Heart left ventricle (tissue), 16 donors: ENCODE measurements around the gene SAT1. TPM values are rescaled to one million over a fixed set of nuclear protein-coding genes. Genes with fewer than 3 reads are reported as not detected.

Experiments
- ATAC-seq, 4 donors: fragments of 200-7000 bp; cut with Tn5 transposase; one replicate each; pipeline ENCODE4 v1.9.1; 2020 to 2022; ENCODE audit warnings: moderate library complexity in 4 of 4, mild to moderate bottlenecking in 3 of 4, moderate number of reproducible peaks in 1 of 4
- DNase-seq, 5 donors: peaks; one replicate each; pipeline ENCODE4 v3.0.0-alpha.2; 2020
- H3K27ac ChIP-seq, 12 donors: fragments of 200-600 bp; sonication (generic) in 4 of 12; one replicate each; pipeline versions ENCODE4 v1.5.0 to v1.8.0; 2016 to 2022; ENCODE audit warnings: mild to moderate bottlenecking in 2 of 12
- H3K27me3 ChIP-seq, 9 donors: fragments of 200-600 bp; sonication (generic) in 2 of 9; one replicate each; pipeline versions ENCODE4 v1.5.1 to v1.8.0; 2016 to 2022; ENCODE audit warnings: mild to moderate bottlenecking in 3 of 9
- H3K36me3 ChIP-seq, 9 donors: fragments of 200-600 bp; sonication (generic) in 2 of 9; one replicate each; pipeline versions ENCODE4 v1.5.0 to v1.8.0; 2018 to 2022; ENCODE audit warnings: mild to moderate bottlenecking in 2 of 9
- H3K4me1 ChIP-seq, 12 donors: fragments of 200-600 bp; sonication (generic) in 4 of 12; one replicate each; pipeline versions ENCODE4 v1.5.0 to v1.8.0; 2016 to 2022; ENCODE audit warnings: mild to moderate bottlenecking in 3 of 12
- H3K4me3 ChIP-seq, 12 donors: fragments of 200-600 bp; sonication (generic) in 4 of 12; one replicate each; pipeline versions ENCODE4 v1.5.0 to v1.8.0; 2017 to 2022; ENCODE audit warnings: mild to moderate bottlenecking in 9 of 12, moderate library complexity in 4 of 12
- H3K9me3 ChIP-seq, 12 donors: fragments of 200-600 bp; sonication (generic) in 4 of 12; one replicate each; pipeline versions ENCODE4 v1.5.0 to v1.8.0; 2016 to 2022; ENCODE audit warnings: mild to moderate bottlenecking in 1 of 12
- POLR2A ChIP-seq, 2 donors: fragments of 450-650 bp; IDR thresholded peaks; one replicate each; pipeline ENCODE4 v1.6.1; 2017; ENCODE audit warnings: antibody characterized with exemption in 2 of 2, mild to moderate bottlenecking in 2 of 2, moderate library complexity in 2 of 2
- WGBS, 4 donors: extraction: QIAGEN DNeasy Blood & Tissue Kit in 2 of 4; methylation state at CpG; one replicate each; pipeline versions ENCODE4 v1.1.5 to v1.1.7; 2013 to 2018; 5-methylcytosine and 5-hydroxymethylcytosine counted together
- intact Hi-C, 10 donors: fragments of 100-400 bp; cut with DNase I; formaldehyde crosslinking; loops; one replicate each; pipeline versions ENCODE4 v1.11.1 to v1.14.2; 2022
- polyA plus RNA-seq, 2 donors: library from polyadenylated mRNA; stranded (reverse); fragments of 200-250 nt; gene quantifications; one replicate each; pipeline ENCODE4 v1.2.3, GENCODE V29; 2013
- total RNA-seq, 9 donors: library from RNA; depleted of rRNA in 2 of 9; stranded (reverse); fragments of >200 nt in 2 of 9; fragmentation: NEBNext Ultra II Directional in 3 of 9; extraction: Animal tissue kit (Norgen Biotek cat#: 25700) in 3 of 9; gene quantifications; one replicate each; pipeline versions ENCODE4 v1.1.0 to v1.2.4, GENCODE V29; 2016 to 2023
- TF ChIP-seq, protein P1 (sequence below), 12 donors: fragments of 200-600 bp; sonication (generic) in 4 of 12; IDR thresholded peaks; one replicate each; pipeline versions ENCODE4 v1.5.0 to v1.8.0; 2018 to 2022; ENCODE audit warnings: antibody characterized with exemption in 12 of 12, mild to moderate bottlenecking in 5 of 12
- donor health status: ischemic (EF 13 %, LVEDD 7.1; RV severe dilation, severe dysfunction).
- donor health status: healthy with polysubstance abuse.
- donor health status: DM: no; HTN: yes; CAD: no.
- donor health status: DM: no; HTN: no; CAD: no.
- donor health status: ischemic (EF 25% LVEDD 6.9; RV normal size, moderate dysfunction).
- donor health status: ischemic (EF 25% LVEDD 5.7; RV mildly dilated, moderate dysfunction).
- donor health status: healthy.
- donor health status: DM: yes; HTN: yes; CAD: no.
- donor health status: ischemic (EF 35%, LVEDD 5.7; RV mildly dilated, moderate dysfunction).
- donor health status: nonischemic (EF 11% LVEDD 7.7; RV severe dilation, severe dysfunction).
- donor health status: DM: yes; HTN: yes; CAD: no.
- donor health status: PGD.
- donor health status: ischemic (EF 29% LVEDD 5.4; RV normal size, mild dysfunction).
- donor health status: nonischemic (EF 23%, LVEDD 6.1; RV moderate dilation, normal function).

The SAT1 gene
- total and polyA plus RNA-seq, 11 donors: 67.0 to 814 (median 185) TPM

DNA sequence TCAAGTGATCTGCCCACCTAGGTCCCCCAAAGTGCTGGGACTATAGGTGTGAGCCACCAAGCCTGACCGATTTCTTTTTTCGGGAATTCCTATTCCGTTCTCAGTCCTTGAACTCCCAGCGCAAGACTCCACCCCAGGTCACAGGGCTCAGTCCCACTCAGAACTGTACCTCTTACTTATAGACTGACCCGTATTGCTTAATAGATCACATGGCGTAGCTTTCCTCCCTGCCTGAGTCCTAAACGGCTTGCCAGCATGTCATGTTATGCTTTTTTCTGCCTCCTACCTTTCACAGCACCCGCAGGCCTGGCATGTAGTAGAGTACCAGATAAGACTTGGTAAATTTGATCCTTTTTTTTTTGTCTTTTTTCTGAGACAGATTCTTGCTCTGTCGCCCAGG lies 22.4 kb downstream of the SAT1 start:
- DNase-seq (no peak), ATAC-seq (no peak)
- TF ChIP-seq, protein P1, sequence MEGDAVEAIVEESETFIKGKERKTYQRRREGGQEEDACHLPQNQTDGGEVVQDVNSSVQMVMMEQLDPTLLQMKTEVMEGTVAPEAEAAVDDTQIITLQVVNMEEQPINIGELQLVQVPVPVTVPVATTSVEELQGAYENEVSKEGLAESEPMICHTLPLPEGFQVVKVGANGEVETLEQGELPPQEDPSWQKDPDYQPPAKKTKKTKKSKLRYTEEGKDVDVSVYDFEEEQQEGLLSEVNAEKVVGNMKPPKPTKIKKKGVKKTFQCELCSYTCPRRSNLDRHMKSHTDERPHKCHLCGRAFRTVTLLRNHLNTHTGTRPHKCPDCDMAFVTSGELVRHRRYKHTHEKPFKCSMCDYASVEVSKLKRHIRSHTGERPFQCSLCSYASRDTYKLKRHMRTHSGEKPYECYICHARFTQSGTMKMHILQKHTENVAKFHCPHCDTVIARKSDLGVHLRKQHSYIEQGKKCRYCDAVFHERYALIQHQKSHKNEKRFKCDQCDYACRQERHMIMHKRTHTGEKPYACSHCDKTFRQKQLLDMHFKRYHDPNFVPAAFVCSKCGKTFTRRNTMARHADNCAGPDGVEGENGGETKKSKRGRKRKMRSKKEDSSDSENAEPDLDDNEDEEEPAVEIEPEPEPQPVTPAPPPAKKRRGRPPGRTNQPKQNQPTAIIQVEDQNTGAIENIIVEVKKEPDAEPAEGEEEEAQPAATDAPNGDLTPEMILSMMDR (IDR thresholded peaks at IDR 0.05): no peak
- no peak overlapping the region for H3K4me3 ChIP-seq
- H3K9me3 ChIP-seq: no peaks in the 10 kb centered on the region
- no peaks in the 10 kb centered on the region for H3K36me3 ChIP-seq
- no peaks in the 10 kb centered on the region for H3K27me3 ChIP-seq
- H3K27ac ChIP-seq: peak overlapping the region in 1 of 12 donors; percentile 81
- intact Hi-C loops: loop anchor here in 2 of 10 donors (10.0 kb wide), 1 partner anchor 49 kb away; no protein-coding TSS in a partner anchor
- H3K4me1 ChIP-seq: peaks cover 0 to 18% (median 2%) of the 10 kb centered on the region in 12 donors
- 85 to 90% (median 87%) methylated on average over 9 of the region's 9 CpGs for WGBS, 4 donors

DNA sequence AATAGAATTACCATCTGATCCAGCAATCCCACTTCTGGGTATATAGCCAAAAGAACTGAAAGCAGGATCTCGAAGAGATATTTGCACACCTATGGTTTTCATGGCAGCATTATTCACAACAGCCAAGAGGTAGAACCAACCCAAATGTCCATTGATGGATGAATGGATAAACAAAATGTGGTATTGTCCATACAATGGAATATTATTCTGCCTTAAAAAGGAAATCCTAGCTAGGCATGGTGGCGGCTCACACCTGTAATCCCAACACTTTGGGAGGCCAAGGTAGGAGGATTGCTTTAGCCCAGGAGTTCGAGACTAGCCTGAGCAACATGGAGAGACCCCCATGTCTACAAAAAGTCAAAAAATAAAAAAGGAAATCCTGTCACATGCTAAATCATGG lies 27.3 kb downstream of the SAT1 start:
- WGBS, 4 donors: 59 to 96% (median 87%) methylated on average over 3 of the region's 3 CpGs
- intact Hi-C loops: no loop called here

DNA sequence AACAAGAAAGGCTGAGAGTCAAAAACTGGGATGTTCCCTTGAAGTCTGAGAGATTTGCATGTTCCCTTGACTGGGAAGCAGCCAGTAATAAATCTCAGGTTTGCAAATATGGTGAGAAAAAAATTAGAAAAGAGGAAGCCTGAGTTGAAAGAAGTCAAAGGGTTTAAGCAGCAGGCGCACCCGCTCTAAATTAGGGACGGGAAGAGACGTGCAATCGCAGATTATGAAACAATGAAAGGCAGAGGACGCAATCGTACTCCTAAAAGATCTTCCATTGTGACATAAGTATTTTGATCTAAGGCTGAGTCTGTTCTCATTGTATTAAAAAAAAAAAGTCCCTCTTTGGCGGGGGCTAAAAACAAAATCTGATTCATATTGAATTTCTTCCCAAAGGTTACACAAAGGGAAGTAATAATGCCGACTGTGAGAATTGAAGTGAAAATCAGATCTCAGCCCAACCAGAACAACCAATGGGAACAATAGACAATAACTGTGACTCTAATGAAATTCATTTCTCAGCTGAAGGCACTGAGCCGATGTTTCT lies 28.2 kb downstream of the SAT1 start:
- Histone ChIP-seq H3K27me3 (no peaks in the 10 kb centered on the region), H3K4me3 (peak overlapping the region in 2 of 12 donors; percentile 4 to 13), H3K36me3 (no peaks in the 10 kb centered on the region), H3K4me1 (peaks cover 0 to 6% (median 0%) of the 10 kb centered on the region in 12 donors), H3K9me3 (peaks cover 0 to 7% (median 0%) of the 10 kb centered on the region in 12 donors), H3K27ac (peak overlapping the region in 6 of 12 donors; percentile 8 to 77 (median 34))
- intact Hi-C loops: no loop called here
- ATAC-seq (peak in 3 of 4 donors; percentile 20 to 75 (median 51)), DNase-seq (no peak)
- WGBS, 4 donors: 54 to 71% (median 58%) methylated on average over 10 of the region's 10 CpGs
- no peak for TF ChIP-seq POLR2A (IDR thresholded peaks at IDR 0.05)
- TF ChIP-seq, protein P1 (IDR thresholded peaks at IDR 0.05): no peak

More for the DNA sequence above, 27.3 kb downstream of the SAT1 start:
- peak overlapping the region in 1 of 12 donors; percentile 77 for H3K27ac ChIP-seq
- H3K4me3 ChIP-seq: no peak overlapping the region
- H3K4me1 ChIP-seq: peaks cover 0 to 6% (median 0%) of the 10 kb centered on the region in 12 donors
- ATAC-seq (no peak), DNase-seq (no peak)
- H3K27me3 ChIP-seq: no peaks in the 10 kb centered on the region
- H3K9me3 ChIP-seq: peaks cover 0 to 7% (median 0%) of the 10 kb centered on the region in 12 donors
- TF ChIP-seq, protein P1 (IDR thresholded peaks at IDR 0.05): no peak
- no peak for TF ChIP-seq POLR2A (IDR thresholded peaks at IDR 0.05)
- H3K36me3 ChIP-seq: no peaks in the 10 kb centered on the region

DNA sequence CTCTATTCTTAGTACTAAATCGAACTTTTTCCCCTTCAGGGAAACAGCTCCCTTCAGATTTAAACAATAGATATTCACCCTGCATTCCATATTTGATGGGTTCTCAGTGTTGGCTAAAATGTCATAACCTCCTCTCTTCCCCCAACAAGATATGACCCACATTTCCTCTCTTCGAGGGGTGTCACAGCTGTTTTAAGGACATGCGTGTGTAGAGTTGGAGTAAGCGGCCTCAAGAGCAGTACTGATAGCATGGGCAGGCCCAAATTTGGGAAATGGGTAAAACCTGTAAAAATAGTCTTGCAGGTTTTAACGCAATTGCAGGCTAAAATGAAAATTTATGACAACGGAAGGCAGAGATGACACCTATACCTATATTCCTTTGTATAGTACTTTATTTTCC lies 28.7 kb downstream of the SAT1 start:
- peaks cover 0 to 6% (median 0%) of the 10 kb centered on the region in 12 donors for H3K4me1 ChIP-seq
- H3K36me3 ChIP-seq: no peaks in the 10 kb centered on the region
- ATAC-seq (peak in 1 of 4 donors; percentile 24), DNase-seq (no peak)
- H3K27ac ChIP-seq: peak overlapping the region in 5 of 12 donors; percentile 24 to 77 (median 38)
- TF ChIP-seq POLR2A (IDR thresholded peaks at IDR 0.05): no peak
- TF ChIP-seq, protein P1 (IDR thresholded peaks at IDR 0.05): no peak
- H3K4me3 ChIP-seq: peak overlapping the region in 2 of 12 donors; percentile 4 to 13
- H3K9me3 ChIP-seq: peaks cover 0 to 7% (median 0%) of the 10 kb centered on the region in 12 donors
- H3K27me3 ChIP-seq: no peaks in the 10 kb centered on the region
- WGBS, 4 donors: 64 to 73% (median 67%) methylated on average over 6 of the region's 6 CpGs
- intact Hi-C loops: no loop called here
